Astrocyte (in vitro differentiated cells and primary cell): Measurements from ENCODE around the gene ACSBG1. TPM values are rescaled to one million over a fixed set of nuclear protein-coding genes. Genes with fewer than 3 reads are reported as not detected.

Experiments
- DNase-seq: peaks from one replicate; pipeline ENCODE4 v3.0.0-alpha.2; 2010; ENCODE audit warnings: low read depth
- FAIRE-seq: peaks from 2 replicates; lab custom pipeline; 2011; peaks lifted over from hg19 to GRCh38; lab: Jason Lieb, UNC
- H2AFZ ChIP-seq: 2 replicates; pipeline ENCODE4 v1.6.0; 2012; ENCODE audit warnings: low read depth, low read length, inconsistent platforms
- H3K27ac ChIP-seq: 2 replicates; pipeline ENCODE4 v1.5.1; 2011; ENCODE audit warnings: low read depth, low read length, inconsistent platforms
- H3K27me3 ChIP-seq: 2 replicates; pipeline ENCODE4 v1.6.0; 2011; ENCODE audit warnings: low read length, inconsistent platforms; ENCODE audit not compliant: insufficient read depth
- H3K36me3 ChIP-seq: 2 replicates; pipeline ENCODE4 v1.5.1; 2011; ENCODE audit warnings: low read length, inconsistent platforms; ENCODE audit not compliant: insufficient read depth
- H3K4me1 ChIP-seq: 2 replicates; pipeline ENCODE4 v1.5.1; 2011; ENCODE audit warnings: low read length, inconsistent platforms; ENCODE audit not compliant: insufficient read depth
- H3K4me2 ChIP-seq: 2 replicates; pipeline ENCODE4 v1.6.0; 2012; ENCODE audit warnings: low read length, inconsistent platforms
- H3K4me3 ChIP-seq: 2 replicates; pipeline ENCODE4 v1.5.1; 2011; ENCODE audit warnings: low read depth, mild to moderate bottlenecking, low read length, inconsistent platforms; ENCODE audit not compliant: insufficient read depth
- H3K79me2 ChIP-seq: 2 replicates; pipeline ENCODE4 v1.6.0; 2012; ENCODE audit warnings: mild to moderate bottlenecking, low read length, inconsistent platforms; ENCODE audit not compliant: insufficient read depth
- H3K9ac ChIP-seq: 2 replicates; pipeline ENCODE4 v1.6.0; 2012; ENCODE audit warnings: mild to moderate bottlenecking, low read length, inconsistent platforms
- H3K9me3 ChIP-seq: 2 replicates; pipeline ENCODE4 v1.5.1; 2012; ENCODE audit warnings: low read depth, mild to moderate bottlenecking, low read length, inconsistent platforms; ENCODE audit not compliant: insufficient read depth
- H4K20me1 ChIP-seq: 2 replicates; pipeline ENCODE4 v1.6.0; 2012; ENCODE audit warnings: low read length, inconsistent platforms; ENCODE audit not compliant: insufficient read depth
- H3K27ac Mint-ChIP-seq: one replicate; pipeline ENCODE4 v1.8.0; 2021; ENCODE audit warnings: mild to moderate bottlenecking, mixed read lengths; ENCODE audit not compliant: unreplicated experiment
- H3K27me3 Mint-ChIP-seq: one replicate; pipeline ENCODE4 v1.8.0; 2021; ENCODE audit warnings: low read depth, mixed read lengths; ENCODE audit not compliant: unreplicated experiment
- H3K36me3 Mint-ChIP-seq: one replicate; pipeline ENCODE4 v1.8.0; 2021; ENCODE audit warnings: low read depth, mixed read lengths; ENCODE audit not compliant: unreplicated experiment
- H3K4me1 Mint-ChIP-seq: one replicate; pipeline ENCODE4 v1.8.0; 2021; ENCODE audit warnings: low read depth, mixed read lengths; ENCODE audit not compliant: unreplicated experiment
- H3K4me3 Mint-ChIP-seq: one replicate; pipeline ENCODE4 v1.8.0; 2021; ENCODE audit warnings: mild to moderate bottlenecking, moderate library complexity, mixed read lengths; ENCODE audit not compliant: unreplicated experiment
- H3K9me3 Mint-ChIP-seq: one replicate; pipeline ENCODE4 v1.8.0; 2021; ENCODE audit warnings: mild to moderate bottlenecking, mixed read lengths; ENCODE audit not compliant: unreplicated experiment
- CTCF ChIP-seq: IDR thresholded peaks from 2 replicates; pipeline ENCODE4 v1.5.1; 2011; ENCODE audit warnings: low read depth, mild to moderate bottlenecking, inconsistent platforms, low read length, moderate library complexity; ENCODE audit not compliant: insufficient read depth
- EZH2 ChIP-seq: IDR thresholded peaks from 2 replicates; pipeline ENCODE4 v1.6.1; 2012; ENCODE audit warnings: mild to moderate bottlenecking, low read length, inconsistent platforms; ENCODE audit not compliant: insufficient read depth
- total RNA-seq: library from RNA; stranded (reverse); gene quantifications from 2 replicates; pipeline ENCODE4 v1.2.1, GENCODE V29; 2021

The ACSBG1 gene
- total RNA-seq, 1 donor from 2014 or later: not detected

GRCh38 chr15:78203346-78204225 is 30.8 kb downstream of the ACSBG1 start:
- Histone ChIP-seq H3K27ac (no peak overlapping the region), H3K9ac (no peak overlapping the region), H3K27me3 (peaks cover 8% of the 10 kb centered on the region), H3K4me2 (no peak overlapping the region), H3K79me2 (no peaks in the 10 kb centered on the region), H3K9me3 (no peaks in the 10 kb centered on the region), H3K4me1 (peaks cover 11% of the 10 kb centered on the region), H3K36me3 (no peaks in the 10 kb centered on the region), H3K4me3 (no peak overlapping the region), H2AFZ (no peak overlapping the region), H4K20me1 (no peaks in the 10 kb centered on the region)
- H3K4me3 Mint-ChIP-seq: no peak overlapping the region
- H3K9me3 Mint-ChIP-seq: no peaks in the 10 kb centered on the region
- H3K36me3 Mint-ChIP-seq: no peaks in the 10 kb centered on the region
- no peak for TF ChIP-seq EZH2
- TF ChIP-seq CTCF: no peak
- DNase-seq (no peak), FAIRE-seq (no peak)
- peaks cover 10% of the 10 kb centered on the region for H3K4me1 Mint-ChIP-seq
- peaks cover 32% of the 10 kb centered on the region for H3K27me3 Mint-ChIP-seq
- no peak overlapping the region for H3K27ac Mint-ChIP-seq

GRCh38 chr15:78201281-78202190 is 32.8 kb downstream of the ACSBG1 start:
- Histone ChIP-seq H3K4me3 (no peak overlapping the region), H2AFZ (no peak overlapping the region), H3K36me3 (no peaks in the 10 kb centered on the region), H3K4me1 (peaks cover 4% of the 10 kb centered on the region), H3K79me2 (no peaks in the 10 kb centered on the region), H3K27ac (no peak overlapping the region), H3K9me3 (no peaks in the 10 kb centered on the region), H3K9ac (no peak overlapping the region), H3K4me2 (no peak overlapping the region), H3K27me3 (peaks cover 8% of the 10 kb centered on the region), H4K20me1 (no peaks in the 10 kb centered on the region)
- Mint-ChIP-seq H3K4me1 (peaks cover 4% of the 10 kb centered on the region), H3K27me3 (peaks cover 32% of the 10 kb centered on the region), H3K36me3 (no peaks in the 10 kb centered on the region), H3K27ac (no peak overlapping the region), H3K4me3 (no peak overlapping the region), H3K9me3 (no peaks in the 10 kb centered on the region)
- no peak for FAIRE-seq
- TF ChIP-seq EZH2 (no peak), CTCF (no peak)
- DNase-seq: no peak
